GM12875 (cell line): Measurements from ENCODE around the gene CSF1R.

ENCODE experiments used
- H3K4me3 ChIP-seq: one replicate; pipeline ENCODE4 v1.5.1; 2011; ENCODE audit warnings: low read depth, low read length, control low read depth
- TF ChIP-seq, protein P1 (sequence below): IDR thresholded peaks from 2 replicates; pipeline ENCODE4 v1.5.1; 2011; ENCODE audit warnings: low read depth, mild to moderate bottlenecking, control low read depth, inconsistent platforms, low read length, moderate library complexity, borderline replicate concordance; ENCODE audit not compliant: insufficient read depth

Gene CSF1R

DNA sequence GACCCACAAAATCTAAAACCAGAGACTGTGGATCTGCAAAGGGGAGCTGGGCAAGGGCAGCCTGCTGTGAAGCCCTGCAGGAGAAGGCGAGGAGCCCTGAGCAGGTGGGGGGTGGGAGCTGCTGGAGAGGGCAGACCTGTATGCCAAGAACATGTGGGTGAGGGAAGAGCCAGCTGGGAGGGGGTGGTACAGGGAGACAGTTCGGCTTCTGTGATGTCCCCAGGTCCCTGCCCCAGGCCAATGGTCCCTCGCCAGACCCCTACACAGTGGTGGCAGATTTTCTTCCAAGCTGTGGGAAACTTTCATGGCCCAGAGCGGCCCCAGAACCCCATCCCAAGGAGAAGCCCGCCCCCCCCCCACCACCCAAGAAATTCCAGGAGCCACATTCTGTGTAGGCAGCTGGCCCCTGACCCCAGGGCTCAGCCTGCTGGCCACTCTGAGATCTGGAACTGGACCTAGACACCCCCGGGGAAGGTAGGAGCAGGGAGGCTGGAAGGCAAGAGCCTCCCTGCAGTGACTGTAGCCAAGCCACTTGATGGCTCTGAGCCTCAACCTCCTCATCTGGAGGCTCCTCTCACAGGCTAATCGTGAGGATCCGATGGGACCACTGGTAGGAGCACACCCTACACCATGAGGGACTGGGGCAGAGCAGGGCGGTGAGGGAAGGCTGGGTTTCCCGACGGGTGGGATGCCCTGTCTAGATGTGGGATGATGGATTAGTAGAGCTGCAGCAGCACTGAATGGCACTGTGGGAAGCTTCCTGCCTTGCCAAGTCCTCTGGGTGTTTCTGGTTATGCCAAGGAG is 22.6 kb upstream of the CSF1R start:
- TF ChIP-seq, protein P1, sequence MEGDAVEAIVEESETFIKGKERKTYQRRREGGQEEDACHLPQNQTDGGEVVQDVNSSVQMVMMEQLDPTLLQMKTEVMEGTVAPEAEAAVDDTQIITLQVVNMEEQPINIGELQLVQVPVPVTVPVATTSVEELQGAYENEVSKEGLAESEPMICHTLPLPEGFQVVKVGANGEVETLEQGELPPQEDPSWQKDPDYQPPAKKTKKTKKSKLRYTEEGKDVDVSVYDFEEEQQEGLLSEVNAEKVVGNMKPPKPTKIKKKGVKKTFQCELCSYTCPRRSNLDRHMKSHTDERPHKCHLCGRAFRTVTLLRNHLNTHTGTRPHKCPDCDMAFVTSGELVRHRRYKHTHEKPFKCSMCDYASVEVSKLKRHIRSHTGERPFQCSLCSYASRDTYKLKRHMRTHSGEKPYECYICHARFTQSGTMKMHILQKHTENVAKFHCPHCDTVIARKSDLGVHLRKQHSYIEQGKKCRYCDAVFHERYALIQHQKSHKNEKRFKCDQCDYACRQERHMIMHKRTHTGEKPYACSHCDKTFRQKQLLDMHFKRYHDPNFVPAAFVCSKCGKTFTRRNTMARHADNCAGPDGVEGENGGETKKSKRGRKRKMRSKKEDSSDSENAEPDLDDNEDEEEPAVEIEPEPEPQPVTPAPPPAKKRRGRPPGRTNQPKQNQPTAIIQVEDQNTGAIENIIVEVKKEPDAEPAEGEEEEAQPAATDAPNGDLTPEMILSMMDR = no peak

DNA sequence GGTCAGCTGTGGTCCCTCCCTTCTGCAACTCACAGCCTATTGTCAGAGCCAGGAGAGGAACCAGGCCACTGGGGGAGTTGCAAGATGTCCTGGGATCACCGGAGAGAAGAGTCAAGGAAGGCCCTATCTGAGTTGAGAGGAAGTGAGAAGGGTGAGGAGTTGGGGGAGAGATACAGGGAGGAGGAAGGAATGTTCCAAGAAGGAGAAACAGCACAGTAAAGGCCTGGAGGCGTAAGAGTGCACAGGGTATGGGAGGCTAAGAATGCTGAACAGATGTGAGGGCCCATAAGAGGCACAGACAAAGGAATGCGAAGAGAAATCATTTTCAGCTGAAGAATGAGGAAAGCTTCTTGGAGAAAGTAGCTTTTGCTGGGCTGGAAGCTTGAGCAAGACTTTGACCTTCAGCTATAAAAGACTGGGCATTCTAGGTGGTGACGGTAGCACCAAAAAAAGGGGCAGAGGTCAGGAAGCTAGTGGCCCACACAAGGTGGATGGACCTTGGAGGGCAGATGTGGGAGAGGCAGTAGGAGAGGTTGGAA is 21.6 kb upstream of the CSF1R start:
- TF ChIP-seq, protein P1 = no peak
- H3K4me3 ChIP-seq = no peak overlapping the region

More for the DNA sequence above, 22.6 kb upstream of the CSF1R start:
- no peak overlapping the region for H3K4me3 ChIP-seq

DNA sequence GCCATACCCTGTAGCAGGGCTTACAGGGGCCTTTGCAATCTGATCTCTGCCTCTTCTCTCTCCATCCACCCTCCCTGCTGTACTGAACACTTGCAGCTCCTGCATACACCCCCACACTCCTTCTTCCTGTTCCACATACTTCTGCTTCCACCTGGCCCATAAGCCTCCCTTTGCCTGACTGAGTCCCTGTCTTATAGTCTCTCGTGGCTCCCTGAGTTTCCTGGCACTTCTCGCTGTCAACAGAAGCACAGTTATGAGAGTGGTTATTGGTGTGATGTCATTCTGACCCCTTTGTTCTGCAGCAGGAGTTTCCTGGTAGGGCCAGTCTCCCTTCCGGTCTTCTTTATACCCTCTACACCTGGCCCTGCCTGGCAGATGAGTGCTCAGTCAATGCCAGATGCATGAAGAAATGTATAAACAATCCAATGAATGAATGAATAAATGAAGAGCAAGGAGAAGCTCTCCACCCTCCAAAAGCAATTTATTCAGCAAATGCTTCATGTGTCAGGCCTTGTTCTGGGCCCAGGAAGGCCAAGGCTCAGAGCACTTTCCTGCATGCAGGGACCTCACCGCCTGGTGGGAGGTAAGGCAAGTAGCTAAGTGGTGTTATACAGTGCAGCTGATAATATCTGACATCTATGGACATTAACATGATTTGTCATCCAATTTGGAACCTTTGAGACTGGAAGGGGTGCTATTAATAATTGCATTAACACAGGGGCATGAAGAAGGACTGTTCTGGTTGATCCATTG is 20.5 kb upstream of the CSF1R start:
- TF ChIP-seq, protein P1 = no peak

DNA sequence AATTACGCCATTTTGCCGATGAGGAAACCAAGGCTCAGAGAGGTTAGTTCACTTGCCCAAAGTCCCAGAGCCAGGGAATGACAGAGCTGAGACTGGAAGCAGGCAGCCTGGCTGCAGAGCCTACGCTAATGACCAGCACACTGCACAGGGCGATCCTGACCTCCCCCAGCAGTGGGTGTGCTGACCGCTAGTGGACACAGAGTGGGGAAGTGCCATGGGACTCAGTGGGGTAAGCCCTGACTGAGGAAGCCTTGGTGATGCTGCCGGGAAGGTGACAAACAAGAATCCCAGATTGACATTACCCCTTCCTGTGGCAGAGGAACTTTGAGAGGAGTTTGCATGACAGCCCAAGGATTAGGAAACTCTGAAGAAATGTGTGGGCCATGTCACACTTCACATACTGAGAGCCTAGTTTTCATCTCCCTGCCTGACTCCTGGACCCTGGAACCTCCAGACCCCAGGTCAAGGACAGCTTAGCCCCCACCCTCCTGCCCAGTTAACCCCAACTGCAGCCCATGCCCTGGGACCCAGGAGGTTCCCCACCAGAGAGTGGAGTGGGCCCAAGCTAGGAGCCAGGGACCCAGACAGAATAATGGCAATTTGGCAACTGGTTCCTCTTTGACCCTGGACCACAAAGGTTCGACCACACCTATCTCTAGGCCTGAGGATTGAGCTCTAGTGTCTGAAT is 19.7 kb upstream of the CSF1R start:
- no peak overlapping the region for H3K4me3 ChIP-seq
- TF ChIP-seq, protein P1 = no peak

More for the DNA sequence above, 20.5 kb upstream of the CSF1R start:
- H3K4me3 ChIP-seq = no peak overlapping the region

DNA sequence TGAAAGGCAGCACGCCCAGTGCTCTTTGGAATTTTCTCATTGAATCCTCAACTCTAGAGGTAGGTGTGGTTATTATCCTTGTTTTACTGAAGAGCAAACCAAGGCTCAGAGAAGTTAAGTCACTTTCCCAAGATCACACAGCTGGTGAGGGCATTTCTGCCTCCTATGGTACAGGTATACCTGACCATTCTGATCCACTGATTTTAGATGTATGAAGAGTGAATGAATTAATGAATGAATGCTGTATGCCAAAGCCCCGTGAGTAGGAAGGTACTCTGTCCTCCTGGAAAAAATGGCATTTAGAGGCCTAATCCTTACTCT is 18.2 kb upstream of the CSF1R start:
- TF ChIP-seq, protein P1 = no peak
- H3K4me3 ChIP-seq = no peak overlapping the region

DNA sequence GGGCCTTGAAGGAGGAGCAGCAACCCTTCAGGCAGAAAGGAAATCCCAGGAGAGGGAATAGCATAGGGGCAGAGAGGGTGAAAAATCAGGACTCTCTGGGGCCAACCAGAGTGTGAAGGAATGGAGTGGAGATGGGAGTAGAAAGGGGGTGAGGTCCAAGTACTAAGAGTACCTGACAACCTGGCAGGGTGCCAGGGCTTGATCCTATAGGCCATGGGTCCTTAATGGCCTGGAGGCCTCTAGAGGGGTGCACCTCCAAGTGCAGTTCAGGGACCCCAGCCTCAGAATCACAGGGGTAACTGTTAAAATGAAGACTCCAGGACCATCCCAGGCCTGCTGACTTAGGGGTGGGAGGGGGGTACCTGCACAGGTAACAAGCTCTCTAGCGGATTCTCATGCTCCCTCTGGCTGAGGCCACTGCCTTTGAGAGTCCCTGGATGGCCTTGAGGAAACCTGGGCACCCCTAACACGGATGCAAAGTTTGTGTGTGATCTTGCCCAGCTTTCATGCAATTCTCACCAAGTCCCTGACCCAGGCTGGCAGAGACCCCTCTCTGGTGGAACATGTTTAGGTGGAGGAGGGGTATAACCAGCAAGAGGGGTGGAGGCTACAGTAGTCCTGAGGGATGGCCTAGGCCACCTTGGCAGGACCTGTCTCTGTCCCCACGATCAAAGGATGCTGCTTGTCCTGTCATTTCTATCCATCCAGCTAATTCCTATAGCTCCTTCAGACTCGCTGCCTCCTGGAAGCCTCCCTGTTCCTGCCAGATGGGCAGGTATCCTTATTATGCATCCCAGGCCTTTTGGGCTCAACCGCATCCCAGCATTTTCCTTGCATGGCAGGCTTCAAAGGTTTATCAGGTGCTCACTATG is 17.6 kb upstream of the CSF1R start:
- TF ChIP-seq, protein P1 = no peak
- no peak overlapping the region for H3K4me3 ChIP-seq
